Neuron (in vitro differentiated cells): Measurements from ENCODE around the gene ADH4.

ENCODE experiments used
- H2AFZ ChIP-seq: one replicate; pipeline ENCODE4 v1.6.1; 2013; ENCODE audit warnings: low read depth, mild to moderate bottlenecking, inconsistent platforms, low read length, moderate library complexity
- H3K27me3 ChIP-seq: one replicate; pipeline ENCODE4 v1.6.1; 2013; ENCODE audit warnings: low read length; ENCODE audit not compliant: insufficient read depth
- H3K36me3 ChIP-seq: one replicate; pipeline ENCODE4 v1.6.1; 2013; ENCODE audit warnings: low read length; ENCODE audit not compliant: insufficient read depth
- H3K4me1 ChIP-seq: one replicate; pipeline ENCODE4 v1.6.1; 2013; ENCODE audit warnings: low read length; ENCODE audit not compliant: insufficient read depth
- H3K4me3 ChIP-seq: 2 replicates; pipeline ENCODE4 v1.5.1; 2013; ENCODE audit warnings: mild to moderate bottlenecking, low read length, moderate library complexity
- H3K9me3 ChIP-seq: one replicate; pipeline ENCODE4 v1.6.1; 2013; ENCODE audit warnings: low read length

The ADH4 gene

GRCh38 chr4:99156992-99157391 is 12.9 kb upstream of the ADH4 start:
- no peaks in the 10 kb centered on the region for H3K9me3 ChIP-seq
- no peaks in the 10 kb centered on the region for H3K4me1 ChIP-seq
- H3K36me3 ChIP-seq: peaks cover 3% of the 10 kb centered on the region
- no peak overlapping the region for H2AFZ ChIP-seq
- H3K4me3 ChIP-seq: no peak overlapping the region
- H3K27me3 ChIP-seq: no peaks in the 10 kb centered on the region

DNA sequence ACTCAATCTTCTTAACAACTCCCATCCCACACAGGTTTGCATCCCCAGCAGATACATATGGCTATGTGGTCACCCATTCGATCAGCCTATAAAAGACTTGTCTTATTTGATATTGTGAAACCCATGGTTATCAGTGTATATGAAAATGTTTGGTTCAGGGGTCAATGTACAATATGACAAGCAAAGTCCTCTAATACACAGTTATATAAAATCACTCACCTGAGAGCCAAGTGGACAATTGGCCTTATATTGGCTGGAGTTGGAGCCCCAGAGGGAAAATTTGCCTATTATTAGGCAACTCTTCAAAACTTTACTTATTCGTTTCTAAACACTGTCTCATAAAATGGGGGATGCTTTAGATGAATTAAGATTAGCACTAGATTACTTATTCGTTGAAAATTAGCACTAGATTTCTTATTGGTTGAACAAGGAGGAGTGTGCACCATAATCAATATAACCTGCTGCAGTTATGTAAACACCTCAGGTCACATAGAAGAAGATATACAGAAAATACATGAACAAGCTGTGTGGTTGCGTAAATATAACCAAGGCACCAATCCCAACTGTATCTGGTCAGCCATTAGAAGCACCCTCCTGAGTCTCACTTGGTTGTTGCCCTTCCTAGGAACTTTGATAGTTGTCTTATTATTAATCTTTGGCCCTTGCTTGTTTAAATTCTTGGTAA is 10.7 kb upstream of the ADH4 start:
- H3K27me3 ChIP-seq: no peaks in the 10 kb centered on the region
- H3K9me3 ChIP-seq: no peaks in the 10 kb centered on the region
- H2AFZ ChIP-seq: no peak overlapping the region
- peaks cover 3% of the 10 kb centered on the region for H3K36me3 ChIP-seq
- no peaks in the 10 kb centered on the region for H3K4me1 ChIP-seq
- H3K4me3 ChIP-seq: no peak overlapping the region

- Histone ChIP-seq H3K27me3 (no peaks in the 10 kb centered on the region), H3K36me3 (peaks cover 3% of the 10 kb centered on the region), H3K4me1 (no peaks in the 10 kb centered on the region), H2AFZ (no peak overlapping the region), H3K4me3 (no peak overlapping the region), H3K9me3 (no peaks in the 10 kb centered on the region)
Measured at GRCh38 chr4:99151995-99152394, 7.9 kb upstream of the ADH4 start.

- Histone ChIP-seq H2AFZ (no peak overlapping the region), H3K27me3 (no peaks in the 10 kb centered on the region), H3K36me3 (peaks cover 3% of the 10 kb centered on the region), H3K4me1 (no peaks in the 10 kb centered on the region), H3K9me3 (no peaks in the 10 kb centered on the region), H3K4me3 (no peak overlapping the region)
Measured at GRCh38 chr4:99151452-99151851, 7.4 kb upstream of the ADH4 start.

DNA sequence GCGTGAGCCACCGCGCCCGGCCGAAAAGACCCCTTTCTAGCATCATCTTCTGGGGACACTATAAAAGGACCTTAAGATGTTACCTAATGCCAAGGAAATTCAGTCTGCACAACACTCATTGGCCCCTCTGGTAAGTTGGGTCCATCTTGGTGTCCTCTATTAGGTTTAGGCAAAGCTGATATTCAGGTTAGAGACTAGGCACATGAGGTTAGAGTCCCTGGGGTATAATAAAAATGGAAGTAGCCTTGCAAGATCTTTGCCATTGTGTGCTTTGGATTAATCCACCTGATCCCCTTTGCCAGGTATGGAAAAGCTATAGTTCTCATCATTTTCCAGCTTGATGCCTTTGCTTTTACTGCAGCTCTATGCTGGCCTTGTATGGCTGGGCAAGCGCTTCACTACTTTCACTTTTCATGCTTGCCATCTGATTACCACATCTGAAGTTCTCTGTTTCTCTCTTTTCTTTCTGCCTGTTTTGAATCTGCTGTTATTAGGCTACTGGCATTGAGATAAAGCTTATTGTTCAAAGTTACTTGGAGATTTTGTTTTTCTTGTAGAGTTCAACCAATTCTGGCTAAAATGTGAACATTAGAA is 5.4 kb upstream of the ADH4 start:
- H3K4me3 ChIP-seq: no peak overlapping the region
- peaks cover 3% of the 10 kb centered on the region for H3K36me3 ChIP-seq
- H3K4me1 ChIP-seq: no peaks in the 10 kb centered on the region
- no peaks in the 10 kb centered on the region for H3K9me3 ChIP-seq
- no peak overlapping the region for H2AFZ ChIP-seq
- H3K27me3 ChIP-seq: no peaks in the 10 kb centered on the region

DNA sequence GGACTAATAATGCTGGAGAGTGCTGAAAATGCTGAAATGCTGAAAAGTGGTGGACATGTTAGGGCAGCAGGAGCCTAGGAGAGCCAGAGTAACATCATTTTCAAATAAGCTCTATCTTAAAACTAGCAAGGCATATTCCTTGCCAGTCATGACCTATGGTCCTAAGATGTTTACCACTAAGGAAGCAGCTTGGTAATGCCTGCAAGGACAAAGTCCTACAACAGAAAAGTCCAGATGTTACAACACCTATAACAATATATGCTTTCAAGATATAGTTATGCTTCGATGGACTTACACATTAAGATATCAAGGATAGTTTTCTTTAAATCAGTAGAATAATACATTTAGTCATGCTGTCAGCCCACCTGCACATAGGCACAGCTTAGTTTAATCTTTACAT is 4.5 kb upstream of the ADH4 start:
- Histone ChIP-seq H3K4me3 (no peak overlapping the region), H3K36me3 (no peaks in the 10 kb centered on the region), H3K27me3 (no peaks in the 10 kb centered on the region), H2AFZ (no peak overlapping the region), H3K9me3 (no peaks in the 10 kb centered on the region), H3K4me1 (peaks cover 6% of the 10 kb centered on the region)

DNA sequence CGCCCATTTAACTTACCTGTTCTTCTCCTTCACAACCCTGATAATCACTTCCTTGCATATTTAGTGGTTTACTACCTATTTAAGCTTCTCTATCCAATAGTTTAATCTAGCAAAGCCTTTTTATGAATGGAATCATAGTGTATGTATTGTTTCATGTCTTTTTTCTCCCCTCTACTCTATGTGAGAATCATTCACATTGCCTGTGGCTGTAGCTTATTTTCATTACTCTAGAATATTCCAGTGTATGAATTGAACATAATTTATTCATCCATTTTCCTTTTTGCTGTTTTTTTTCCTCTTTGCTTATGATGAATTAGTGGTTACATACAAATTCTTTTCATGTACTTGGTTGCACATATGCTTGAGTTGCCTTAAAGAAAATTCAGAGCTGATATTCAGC is 490 bp upstream of the ADH4 start:
- Histone ChIP-seq H3K4me3 (no peak overlapping the region), H2AFZ (no peak overlapping the region), H3K4me1 (peaks cover 6% of the 10 kb centered on the region), H3K9me3 (no peaks in the 10 kb centered on the region), H3K36me3 (no peaks in the 10 kb centered on the region), H3K27me3 (no peaks in the 10 kb centered on the region)

- H3K36me3 ChIP-seq: no peaks in the 10 kb centered on the region
- H3K9me3 ChIP-seq: no peaks in the 10 kb centered on the region
Measured at GRCh38 chr4:99136329-99136728, 7.8 kb downstream of the ADH4 start.

DNA sequence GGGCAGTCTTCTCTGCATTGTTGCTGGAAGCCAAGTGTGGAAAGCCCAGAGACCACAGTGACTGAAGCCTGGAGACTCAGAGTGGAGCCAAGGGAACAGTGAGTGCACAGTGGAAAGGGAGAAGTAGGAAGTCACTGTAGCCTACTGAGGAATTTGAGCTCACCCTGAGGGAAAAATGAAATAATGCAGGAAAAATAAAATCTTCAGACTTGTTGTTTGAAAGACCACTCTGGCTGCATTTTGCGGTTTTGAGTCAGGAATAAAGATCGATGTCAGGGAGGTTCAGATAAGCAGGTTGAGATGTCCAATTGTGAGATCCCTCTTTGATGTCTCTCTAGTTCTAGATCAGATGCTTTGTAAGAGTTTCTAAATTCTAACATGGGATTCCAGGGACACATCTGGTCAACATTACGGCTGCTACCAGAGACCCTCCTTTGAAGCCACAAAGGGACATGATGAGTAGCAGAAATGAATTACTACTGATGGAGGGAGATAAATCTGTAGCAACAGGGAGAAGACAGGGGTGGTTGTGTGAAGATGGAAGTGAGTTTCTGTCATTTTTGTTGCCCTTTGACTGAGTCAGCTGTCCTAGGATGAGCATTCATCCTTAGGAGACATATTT is 8.4 kb downstream of the ADH4 start:
- H3K36me3 ChIP-seq: no peaks in the 10 kb centered on the region
- no peaks in the 10 kb centered on the region for H3K4me1 ChIP-seq
- H3K4me3 ChIP-seq: no peak overlapping the region
- no peaks in the 10 kb centered on the region for H3K27me3 ChIP-seq
- H3K9me3 ChIP-seq: no peaks in the 10 kb centered on the region
- H2AFZ ChIP-seq: no peak overlapping the region

More at GRCh38 chr4:99136329-99136728, 7.8 kb downstream of the ADH4 start:
- no peak overlapping the region for H2AFZ ChIP-seq
- no peaks in the 10 kb centered on the region for H3K4me1 ChIP-seq
- no peak overlapping the region for H3K4me3 ChIP-seq
- no peaks in the 10 kb centered on the region for H3K27me3 ChIP-seq

GRCh38 chr4:99134586-99134985 is 9.5 kb downstream of the ADH4 start:
- Histone ChIP-seq H3K4me1 (no peaks in the 10 kb centered on the region), H3K27me3 (no peaks in the 10 kb centered on the region), H3K4me3 (no peak overlapping the region), H2AFZ (no peak overlapping the region), H3K9me3 (no peaks in the 10 kb centered on the region), H3K36me3 (no peaks in the 10 kb centered on the region)

- Histone ChIP-seq H3K4me1 (no peaks in the 10 kb centered on the region), H3K27me3 (no peaks in the 10 kb centered on the region), H3K4me3 (no peak overlapping the region), H3K9me3 (no peaks in the 10 kb centered on the region), H2AFZ (no peak overlapping the region), H3K36me3 (no peaks in the 10 kb centered on the region)
Measured at GRCh38 chr4:99131378-99131777, 12.7 kb downstream of the ADH4 start.

GRCh38 chr4:99126376-99126775 is 17.7 kb downstream of the ADH4 start:
- no peaks in the 10 kb centered on the region for H3K27me3 ChIP-seq
- H2AFZ ChIP-seq: no peak overlapping the region
- H3K9me3 ChIP-seq: peaks cover 2% of the 10 kb centered on the region
- no peaks in the 10 kb centered on the region for H3K4me1 ChIP-seq
- no peaks in the 10 kb centered on the region for H3K36me3 ChIP-seq
- no peak overlapping the region for H3K4me3 ChIP-seq

DNA sequence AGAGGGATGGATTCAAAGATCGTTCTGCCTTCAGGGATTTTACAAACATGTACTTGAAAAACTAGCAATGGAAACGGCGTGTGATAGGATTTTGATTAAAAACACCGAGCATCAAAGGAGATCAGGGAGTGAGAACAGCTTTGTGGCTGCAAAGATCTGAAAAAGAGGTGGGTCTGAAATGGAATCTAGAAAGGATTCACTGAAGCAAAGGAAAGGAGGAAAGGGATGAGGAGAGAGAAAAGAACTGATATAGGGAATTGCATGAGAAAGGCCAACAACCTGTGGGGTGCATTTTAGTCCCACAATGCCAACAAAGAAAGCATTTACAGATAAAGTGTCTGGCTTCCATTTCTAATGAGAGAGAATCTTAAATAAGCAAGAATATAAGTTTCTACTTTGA is 23.1 kb downstream of the ADH4 start:
- H3K4me3 ChIP-seq: no peak overlapping the region
- H3K9me3 ChIP-seq: peaks cover 2% of the 10 kb centered on the region
- H3K4me1 ChIP-seq: no peaks in the 10 kb centered on the region
- no peaks in the 10 kb centered on the region for H3K36me3 ChIP-seq
- H3K27me3 ChIP-seq: no peaks in the 10 kb centered on the region
- no peak overlapping the region for H2AFZ ChIP-seq
